Gastrocnemius medialis (tissue), 4 donors: Measurements from ENCODE around the gene ST8SIA5.

Experiments used
- CTCF ChIP-seq, 5 experiments: fragments of 450-650 bp in 3 of 5; fragments of 200-600 bp in 2 of 5; sonication (generic) in 2 of 5; IDR thresholded peaks in 4 of 5; conservative IDR thresholded peaks in 1 of 5; 1 replicate in 4 of 5; 2 replicates in 1 of 5; pipeline ENCODE4 v1.5.1; 2016 to 2019; ENCODE audit warnings: antibody characterized with exemption in 5 of 5, mild to moderate bottlenecking in 3 of 5, moderate library complexity in 3 of 5
- POLR2A ChIP-seq, 2 donors: fragments of 450-650 bp; IDR thresholded peaks; one replicate each; pipeline ENCODE4 v1.6.1; 2017; ENCODE audit warnings: antibody characterized with exemption in 2 of 2, mild to moderate bottlenecking in 2 of 2, moderate library complexity in 2 of 2

- TF ChIP-seq CTCF (IDR thresholded peaks at IDR 0.05 in 4 of 5, conservative IDR thresholded peaks at IDR 0.05 in 1 of 5) (no peak), POLR2A (IDR thresholded peaks at IDR 0.05) (no peak)
Observed at GRCh38 chr18:46731316-46731715, 25.5 kb downstream of the ST8SIA5 start.
